Loucy (cell line): Measurements from ENCODE around the gene PDE4D.
"Not testable (repeated sequence)": the region's sequence is repeated elsewhere in the genome, so short reads cannot be mapped to it uniquely, and the experiment has no call there.

Source experiments
- CTCF ChIP-seq: fragments of 200-600 bp; sonication (generic); conservative IDR thresholded peaks from 2 replicates; pipeline ENCODE4 v1.5.1; 2014; ENCODE audit warnings: mild to moderate bottlenecking, antibody characterized with exemption, low read length
- EZH2phosphoT487 ChIP-seq: fragments of 200-600 bp; IDR thresholded peaks from 2 replicates; pipeline ENCODE4 v1.6.1; 2018; ENCODE audit warnings: antibody characterized with exemption, mild to moderate bottlenecking, moderate library complexity, borderline replicate concordance

GRCh38 chr5:58953218-58953617 lies 940.3 kb downstream of the PDE4D start:
- TF ChIP-seq EZH2phosphoT487, CTCF: not testable (repeated sequence)
